Measurements from ENCODE around the gene TBC1D10A.

DNA sequence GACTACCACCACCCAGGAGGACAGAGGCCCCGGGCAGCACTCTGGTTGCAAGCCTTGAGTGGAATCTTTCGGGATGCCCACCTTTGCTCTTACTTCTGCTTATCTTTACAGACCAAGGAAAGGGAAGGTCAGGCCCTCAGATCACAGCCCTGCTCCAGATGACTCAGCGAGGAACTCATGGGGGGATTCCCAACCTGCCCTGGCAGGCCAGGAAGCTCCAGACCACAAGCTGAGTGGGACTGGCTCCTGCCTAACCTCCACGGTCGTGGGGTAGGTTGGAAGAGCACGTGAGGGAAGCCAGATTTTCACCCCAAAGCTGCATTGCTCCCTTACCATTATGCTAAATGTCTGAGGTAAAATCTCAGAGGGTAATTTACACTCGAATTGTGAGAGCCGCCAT lies 11.8 kb downstream of the TBC1D10A start:
- TF ChIP-seq, protein P1, sequence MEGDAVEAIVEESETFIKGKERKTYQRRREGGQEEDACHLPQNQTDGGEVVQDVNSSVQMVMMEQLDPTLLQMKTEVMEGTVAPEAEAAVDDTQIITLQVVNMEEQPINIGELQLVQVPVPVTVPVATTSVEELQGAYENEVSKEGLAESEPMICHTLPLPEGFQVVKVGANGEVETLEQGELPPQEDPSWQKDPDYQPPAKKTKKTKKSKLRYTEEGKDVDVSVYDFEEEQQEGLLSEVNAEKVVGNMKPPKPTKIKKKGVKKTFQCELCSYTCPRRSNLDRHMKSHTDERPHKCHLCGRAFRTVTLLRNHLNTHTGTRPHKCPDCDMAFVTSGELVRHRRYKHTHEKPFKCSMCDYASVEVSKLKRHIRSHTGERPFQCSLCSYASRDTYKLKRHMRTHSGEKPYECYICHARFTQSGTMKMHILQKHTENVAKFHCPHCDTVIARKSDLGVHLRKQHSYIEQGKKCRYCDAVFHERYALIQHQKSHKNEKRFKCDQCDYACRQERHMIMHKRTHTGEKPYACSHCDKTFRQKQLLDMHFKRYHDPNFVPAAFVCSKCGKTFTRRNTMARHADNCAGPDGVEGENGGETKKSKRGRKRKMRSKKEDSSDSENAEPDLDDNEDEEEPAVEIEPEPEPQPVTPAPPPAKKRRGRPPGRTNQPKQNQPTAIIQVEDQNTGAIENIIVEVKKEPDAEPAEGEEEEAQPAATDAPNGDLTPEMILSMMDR (IDR thresholded peaks at IDR 0.05), result no peak
- no peak for TF ChIP-seq POLR2A (IDR thresholded peaks at IDR 0.05)
